HEK293 (cell line): Measurements from ENCODE around the gene TARDBP.
"Not testable (repeated sequence)": the region's sequence is repeated elsewhere in the genome, so short reads cannot be mapped to it uniquely, and the experiment has no call there.

Experiments used
- CTCF ChIA-PET: fragments of 350-600 bp; formaldehyde crosslinking; extraction: SDS; loops from one replicate; lab custom pipeline; 2021; ENCODE audit warnings: antibody characterized with exemption; lab: Yijun Ruan, JAX
- POLR2A ChIA-PET: fragments of 300-600 bp; formaldehyde crosslinking; extraction: SDS; loops from one replicate; lab custom pipeline; 2020; ENCODE audit warnings: antibody characterized with exemption, inconsistent platforms; lab: Yijun Ruan, JAX
- H3K27ac ChIP-seq: fragments of 200-500 bp; sonication (Bioruptor generic); 2 replicates; pipeline ENCODE4 v1.5.1; 2014; ENCODE audit warnings: low read depth, low read length, control low read depth, inconsistent platforms; ENCODE audit errors: extremely low read depth
- H3K36me3 ChIP-seq, 2 experiments: fragments of 200-500 bp in 1 of 2; sonication (Bioruptor generic) in 1 of 2; 1 replicate in 1 of 2; 2 replicates in 1 of 2; pipeline ENCODE4 v1.5.1; 2014 to 2017; ENCODE audit warnings: inconsistent platforms in 2 of 2, low read length in 2 of 2; ENCODE audit not compliant: control insufficient read depth in 2 of 2, insufficient read depth in 1 of 2
- H3K4me1 ChIP-seq: fragments of 200-500 bp; sonication (Bioruptor generic); 2 replicates; pipeline ENCODE4 v1.5.1; 2014; ENCODE audit warnings: mild to moderate bottlenecking, low read length, inconsistent platforms; ENCODE audit not compliant: control insufficient read depth, insufficient read depth
- H3K4me3 ChIP-seq: 2 replicates; pipeline ENCODE4 v1.5.1; 2011; ENCODE audit warnings: low read depth, mild to moderate bottlenecking, control low read depth, low read length, moderate library complexity
- H3K9me3 ChIP-seq: fragments of 200-500 bp; sonication (Bioruptor generic); 2 replicates; pipeline ENCODE4 v1.5.1; 2014; ENCODE audit warnings: low read depth, low read length, inconsistent platforms; ENCODE audit not compliant: control insufficient read depth, insufficient read depth
- ZIC2 ChIP-seq: fragments of 450-650 bp; formaldehyde crosslinking; IDR thresholded peaks from 2 replicates; pipeline ENCODE4 v1.5.1; 2016; ENCODE audit warnings: missing biosample characterization, missing genetic modification characterization
- ZSCAN16 ChIP-seq: fragments of 450-650 bp; formaldehyde crosslinking; IDR thresholded peaks from 2 replicates; pipeline ENCODE4 v1.5.1; 2016; ENCODE audit warnings: missing biosample characterization, missing genetic modification characterization
- TF ChIP-seq, protein P1 (sequence below): fragments of 450-650 bp; formaldehyde crosslinking; IDR thresholded peaks from 2 replicates; pipeline ENCODE4 v1.5.1; 2016; ENCODE audit warnings: missing biosample characterization, missing genetic modification characterization

Gene TARDBP

DNA sequence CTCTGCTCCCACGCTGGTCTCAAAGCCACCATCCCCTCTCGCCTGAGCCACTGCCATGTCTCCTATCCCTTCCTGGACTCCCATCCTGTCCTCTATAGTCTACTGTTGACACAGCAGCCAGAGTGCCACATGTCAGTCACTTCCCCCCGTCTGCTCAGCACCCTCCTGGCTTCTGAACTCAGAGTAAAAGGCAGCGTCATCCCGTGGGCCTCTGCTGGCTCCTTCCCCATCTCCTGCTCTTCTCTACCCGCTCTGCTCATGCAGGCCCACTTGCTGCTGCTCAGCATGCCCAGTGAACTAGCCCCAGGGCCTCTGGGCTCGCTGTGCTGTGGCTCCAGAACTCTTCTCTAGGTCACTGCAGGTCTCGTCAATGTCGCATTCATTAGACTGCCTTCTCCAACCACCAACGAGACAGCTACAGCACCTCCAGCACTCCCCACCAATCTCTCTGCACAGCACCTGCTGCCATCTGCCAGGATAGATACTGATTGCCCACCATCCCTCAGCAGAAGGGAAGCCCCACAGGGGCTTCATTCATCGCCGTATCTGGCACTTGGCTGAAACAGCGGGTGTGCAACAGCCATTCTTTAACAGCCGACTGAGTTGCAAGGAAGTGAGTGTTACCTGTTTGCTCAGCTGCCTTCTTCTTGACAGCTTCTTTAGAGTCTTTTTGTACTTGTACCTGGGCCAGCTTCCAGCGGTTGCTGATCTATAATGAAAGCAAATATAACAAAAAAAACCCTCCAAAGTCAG lies 59.2 kb downstream of the TARDBP start:
- ChIA-PET CTCF (no interaction called here), POLR2A (interaction anchor here (0.9 to 3.2 kb wide), 2 partner anchors 9 to 11 kb away, joined by 4 to 12 read pairs; partner anchors contain the start of gene SRM)
- no peak overlapping the region for H3K4me3 ChIP-seq
- TF ChIP-seq, protein P1, sequence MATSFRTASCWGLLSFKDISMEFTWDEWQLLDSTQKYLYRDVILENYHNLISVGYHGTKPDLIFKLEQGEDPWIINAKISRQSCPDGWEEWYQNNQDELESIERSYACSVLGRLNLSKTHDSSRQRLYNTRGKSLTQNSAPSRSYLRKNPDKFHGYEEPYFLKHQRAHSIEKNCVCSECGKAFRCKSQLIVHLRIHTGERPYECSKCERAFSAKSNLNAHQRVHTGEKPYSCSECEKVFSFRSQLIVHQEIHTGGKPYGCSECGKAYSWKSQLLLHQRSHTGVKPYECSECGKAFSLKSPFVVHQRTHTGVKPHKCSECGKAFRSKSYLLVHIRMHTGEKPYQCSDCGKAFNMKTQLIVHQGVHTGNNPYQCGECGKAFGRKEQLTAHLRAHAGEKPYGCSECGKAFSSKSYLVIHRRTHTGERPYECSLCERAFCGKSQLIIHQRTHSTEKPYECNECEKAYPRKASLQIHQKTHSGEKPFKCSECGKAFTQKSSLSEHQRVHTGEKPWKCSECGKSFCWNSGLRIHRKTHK (tag by site-specific recombination) = no peak
- TF ChIP-seq ZIC2 (tag by site-specific recombination) = peak; percentile 26; the same call in 1 of the 2 replicates
- peaks cover 63 to 96% of the 10 kb centered on the region in 2 experiments for H3K36me3 ChIP-seq
- H3K9me3 ChIP-seq = no peaks in the 10 kb centered on the region
- H3K4me1 ChIP-seq = no peaks in the 10 kb centered on the region
- no peak overlapping the region for H3K27ac ChIP-seq

DNA sequence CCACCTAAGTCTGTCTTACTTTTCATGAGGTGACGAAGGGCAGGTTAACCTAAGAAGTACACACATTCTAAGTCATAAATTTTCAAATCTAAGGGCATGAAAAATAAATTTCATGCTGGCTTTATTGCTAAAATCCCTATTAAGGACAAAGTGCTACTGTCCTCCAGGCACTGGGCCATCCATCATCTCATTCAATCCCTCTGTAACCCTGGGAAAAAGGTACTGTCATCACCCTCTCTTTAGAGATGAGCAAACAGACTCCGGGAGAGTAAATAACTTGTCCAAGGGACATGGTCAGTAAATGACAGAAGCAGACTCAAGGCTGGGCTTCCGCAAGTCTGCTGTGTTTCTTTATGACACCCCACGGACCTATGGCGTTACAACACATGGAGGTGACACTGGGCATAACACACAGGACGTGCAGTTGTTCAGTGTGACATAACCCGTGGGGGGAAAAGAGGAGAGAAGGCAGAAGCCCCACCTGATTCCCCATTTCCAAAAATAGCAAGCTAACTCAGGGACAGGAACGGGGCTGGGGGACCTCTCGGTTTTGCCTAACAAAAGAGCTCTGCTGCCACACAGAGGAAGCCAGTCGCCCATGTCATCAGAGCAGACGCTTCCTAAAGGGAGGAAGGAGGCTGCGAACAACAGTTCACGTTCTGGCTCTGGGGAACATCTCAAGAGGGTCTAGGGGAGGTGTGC lies 59.9 kb downstream of the TARDBP start:
- ChIA-PET CTCF (interaction anchor here (0.7 to 0.9 kb wide), 3 partner anchors 22 to 191 kb away, joined by 3 read pairs; no protein-coding TSS in a partner anchor), POLR2A (interaction anchor here (3.2 kb wide), 1 partner anchor 12 kb away, joined by 12 read pairs; the partner anchor contains the start of gene SRM)
- no peak for TF ChIP-seq ZSCAN16 (tag by site-specific recombination)
- Histone ChIP-seq H3K27ac (no peak overlapping the region), H3K9me3 (no peaks in the 10 kb centered on the region), H3K4me1 (no peaks in the 10 kb centered on the region), H3K36me3 (peaks cover 67 to 98% of the 10 kb centered on the region in 2 experiments), H3K4me3 (no peak overlapping the region)

DNA sequence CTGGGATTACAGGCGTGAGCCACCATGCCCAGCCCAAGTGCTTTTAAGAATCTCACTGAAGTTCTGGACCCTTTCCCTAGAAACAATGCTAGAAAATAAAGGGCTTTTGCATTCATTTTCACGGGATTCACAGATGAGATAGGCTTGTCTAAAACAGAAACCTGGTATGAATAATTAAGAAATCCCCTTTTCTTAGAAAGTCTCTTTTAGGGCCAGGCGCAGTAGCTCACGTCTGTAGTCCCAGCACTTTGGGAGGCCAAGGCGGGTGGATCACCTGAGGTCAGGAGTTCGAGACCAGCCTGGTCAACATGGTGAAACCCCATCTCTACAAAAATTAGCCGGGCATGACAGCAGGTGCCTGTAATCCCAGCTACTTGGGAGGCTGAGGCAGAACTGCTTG lies 60.9 kb downstream of the TARDBP start:
- H3K4me1 ChIP-seq, POLR2A ChIA-PET, H3K9me3 ChIP-seq, H3K27ac ChIP-seq, H3K4me3 ChIP-seq: not testable (repeated sequence)
- CTCF ChIA-PET = interaction anchor here (0.6 to 1.1 kb wide), 3 partner anchors 12 to 489 kb away, joined by 3 read pairs; no protein-coding TSS in a partner anchor
- H3K36me3 ChIP-seq = peaks cover 67 to 98% of the 10 kb centered on the region in 2 experiments
